HEK293 (cell line): ENCODE measurements around the gene HSPBAP1.

ENCODE experiments used
- CTCF ChIP-seq: fragments of 450-650 bp; formaldehyde crosslinking; IDR thresholded peaks from 2 replicates; pipeline ENCODE4 v1.5.1; 2016; ENCODE audit warnings: missing biosample characterization, missing genetic modification characterization
- GLI4 ChIP-seq: fragments of 450-650 bp; formaldehyde crosslinking; IDR thresholded peaks from 2 replicates; pipeline ENCODE4 v1.5.1; 2016; ENCODE audit warnings: missing biosample characterization, missing genetic modification characterization
- REST ChIP-seq: fragments of 450-650 bp; formaldehyde crosslinking; IDR thresholded peaks from 2 replicates; pipeline ENCODE4 v1.5.1; 2016; ENCODE audit warnings: missing biosample characterization, missing genetic modification characterization
- ZNF133 ChIP-seq: fragments of 450-650 bp; formaldehyde crosslinking; IDR thresholded peaks from 2 replicates; pipeline ENCODE4 v1.5.1; 2016; ENCODE audit warnings: missing biosample characterization, missing genetic modification characterization
- ZNF311 ChIP-seq: fragments of 450-650 bp; formaldehyde crosslinking; IDR thresholded peaks from 2 replicates; pipeline ENCODE4 v1.5.1; 2017; ENCODE audit warnings: missing biosample characterization, missing genetic modification characterization, borderline replicate concordance

- TF ChIP-seq GLI4 (tag by site-specific recombination) (no peak), CTCF (tag by site-specific recombination) (no peak), ZNF133 (no peak), ZNF311 (tag by site-specific recombination) (no peak), REST (tag by site-specific recombination) (no peak)
These were observed 98.7 kb downstream of the HSPBAP1 start for GRCh38 chr3:122694966-122695365.
